Endodermal cell (in vitro differentiated cells): ENCODE measurements around the gene COA5. TPM values are rescaled to one million over a fixed set of nuclear protein-coding genes. Genes with fewer than 3 reads are reported as not detected.

Experiments
- DNase-seq: peaks from one replicate; pipeline ENCODE4 v3.0.0-alpha.2; 2017
- H3K27ac ChIP-seq: 2 replicates; pipeline ENCODE4 v1.5.1; 2013; ENCODE audit warnings: mild to moderate bottlenecking, low read depth, low read length, moderate library complexity
- H3K27me3 ChIP-seq: 2 replicates; pipeline ENCODE4 v1.6.1; 2013; ENCODE audit warnings: mild to moderate bottlenecking, low read length, moderate library complexity; ENCODE audit not compliant: insufficient read depth, control insufficient read depth, poor library complexity, severe bottlenecking
- H3K36me3 ChIP-seq: 2 replicates; pipeline ENCODE4 v1.7.0; 2013; ENCODE audit warnings: mild to moderate bottlenecking, low read length, moderate library complexity; ENCODE audit not compliant: control insufficient read depth, insufficient read depth
- H3K4me1 ChIP-seq: one replicate; pipeline ENCODE4 v1.7.0; 2013; ENCODE audit warnings: low read length; ENCODE audit not compliant: control insufficient read depth, insufficient read depth
- H3K4me3 ChIP-seq: 2 replicates; pipeline ENCODE4 v1.5.1; 2013; ENCODE audit warnings: mild to moderate bottlenecking, low read length, moderate library complexity
- H3K9ac ChIP-seq: 2 replicates; pipeline ENCODE4 v1.6.1; 2013; ENCODE audit warnings: mild to moderate bottlenecking, low read length, moderate library complexity; ENCODE audit not compliant: poor library complexity, severe bottlenecking; ENCODE audit errors: extremely low read depth
- H3K9me3 ChIP-seq: 2 replicates; pipeline ENCODE4 v1.6.1; 2013; ENCODE audit warnings: mild to moderate bottlenecking, low read length, moderate library complexity; ENCODE audit not compliant: control insufficient read depth
- H3K27ac Mint-ChIP-seq: 2 replicates; pipeline ENCODE4 v1.8.0; 2020; ENCODE audit warnings: mixed read lengths
- H3K27me3 Mint-ChIP-seq: 2 replicates; pipeline ENCODE4 v1.8.0; 2021; ENCODE audit warnings: mild to moderate bottlenecking, mixed read lengths; ENCODE audit not compliant: insufficient read depth
- H3K36me3 Mint-ChIP-seq: 2 replicates; pipeline ENCODE4 v1.8.0; 2020; ENCODE audit warnings: low read depth, mixed read lengths
- H3K4me1 Mint-ChIP-seq: 2 replicates; pipeline ENCODE4 v1.8.0; 2020; ENCODE audit warnings: mixed read lengths
- H3K4me3 Mint-ChIP-seq: 2 replicates; pipeline ENCODE4 v1.8.0; 2020; ENCODE audit warnings: mild to moderate bottlenecking, moderate library complexity, mixed read lengths
- H3K9me3 Mint-ChIP-seq: 2 replicates; pipeline ENCODE4 v1.8.0; 2020; ENCODE audit warnings: mild to moderate bottlenecking, mixed read lengths
- CTCF ChIP-seq: fragments of 200-600 bp; sonication (generic); conservative IDR thresholded peaks from 2 replicates; pipeline ENCODE4 v1.5.0; 2021; ENCODE audit warnings: antibody characterized with exemption, mild to moderate bottlenecking
- WGBS, 2 experiments: methylation state at CpG; one replicate each; pipeline versions ENCODE4 v1.1.5 to v1.1.7; 2013; ENCODE audit warnings: missing lambda C conversion rate in 2 of 2, mixed read lengths in 1 of 2; ENCODE audit not compliant: insufficient coverage in 1 of 2, insufficient read length in 1 of 2; 5-methylcytosine and 5-hydroxymethylcytosine counted together
- total RNA-seq, 2 donors: library from RNA; stranded (reverse); fragmentation: NEBNext Ultra II Directional in 1 of 2; extraction: Animal tissue kit (Norgen Biotek cat#: 25700) in 1 of 2; gene quantifications; 2 replicates in 1 of 2; 3 replicates in 1 of 2; pipeline ENCODE4 v1.2.1, GENCODE V29; 2021

COA5 gene
- total RNA-seq, 2 donors from 2014 or later, result 34.1 to 44.9 TPM

DNA sequence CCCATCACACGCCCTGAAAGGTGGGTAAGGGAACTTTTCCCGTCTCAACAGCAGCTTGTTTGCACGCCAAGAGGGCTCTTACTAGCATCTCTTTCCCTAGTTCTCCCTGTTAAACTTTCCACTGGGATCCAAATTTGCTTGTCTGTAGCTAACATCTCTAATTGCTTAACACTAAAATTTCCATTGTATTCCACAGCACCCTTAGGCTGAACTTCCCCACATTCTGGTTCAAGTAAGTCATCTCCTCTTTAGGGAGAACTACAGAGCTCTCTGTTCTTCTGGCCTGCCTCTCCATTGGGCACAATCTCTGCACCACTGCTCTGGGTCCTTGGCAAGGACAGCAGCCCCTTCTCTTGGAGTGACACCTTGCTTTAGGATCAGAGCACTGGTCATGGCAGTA, 24.0 kb upstream of the COA5 start:
- peaks cover 9% of the 10 kb centered on the region for H3K9me3 Mint-ChIP-seq
- H3K36me3 Mint-ChIP-seq, result peaks cover 3% of the 10 kb centered on the region
- no peak overlapping the region for H3K27ac ChIP-seq
- no peaks in the 10 kb centered on the region for H3K4me1 ChIP-seq
- no peak overlapping the region for H3K4me3 ChIP-seq
- no peaks in the 10 kb centered on the region for H3K27me3 ChIP-seq
- 84 to 96% methylated on average over 3 of the region's 3 CpGs for WGBS, 2 experiments
- H3K9me3 ChIP-seq, result peaks cover 7% of the 10 kb centered on the region
- no peak overlapping the region for H3K27ac Mint-ChIP-seq
- no peaks in the 10 kb centered on the region for H3K27me3 Mint-ChIP-seq
- no peak for TF ChIP-seq CTCF
- H3K9ac ChIP-seq, result no peak overlapping the region
- peaks cover 10% of the 10 kb centered on the region for H3K4me1 Mint-ChIP-seq
- H3K4me3 Mint-ChIP-seq, result no peak overlapping the region
- peaks cover 2% of the 10 kb centered on the region for H3K36me3 ChIP-seq
- DNase-seq, result no peak

GRCh38 chr2:98623657-98624056, 15.3 kb upstream of the COA5 start:
- TF ChIP-seq CTCF, result no peak
- DNase-seq, result no peak
- Mint-ChIP-seq H3K27ac (no peak overlapping the region), H3K9me3 (peaks cover 11% of the 10 kb centered on the region), H3K27me3 (no peaks in the 10 kb centered on the region), H3K4me3 (no peak overlapping the region), H3K36me3 (peaks cover 10% of the 10 kb centered on the region), H3K4me1 (peaks cover 4% of the 10 kb centered on the region)
- H3K27ac ChIP-seq, result no peak overlapping the region
- no peaks in the 10 kb centered on the region for H3K4me1 ChIP-seq
- peaks cover 1% of the 10 kb centered on the region for H3K36me3 ChIP-seq
- no peaks in the 10 kb centered on the region for H3K27me3 ChIP-seq
- H3K9me3 ChIP-seq, result peaks cover 13% of the 10 kb centered on the region
- no peak overlapping the region for H3K9ac ChIP-seq
- H3K4me3 ChIP-seq, result no peak overlapping the region
- 78 to 85% methylated on average over 3 to 5 of the region's 5 CpGs for WGBS, 2 experiments

- no peak for DNase-seq
- WGBS, 2 experiments, result 91 to 100% methylated on average over 1 to 5 of the region's 5 CpGs
- H3K27ac Mint-ChIP-seq, result no peak overlapping the region
- Histone ChIP-seq H3K9me3 (peaks cover 6% of the 10 kb centered on the region), H3K4me3 (no peak overlapping the region), H3K27ac (no peak overlapping the region), H3K9ac (no peak overlapping the region), H3K27me3 (no peaks in the 10 kb centered on the region), H3K36me3 (peaks cover 64% of the 10 kb centered on the region), H3K4me1 (peaks cover 5% of the 10 kb centered on the region)
- H3K36me3 Mint-ChIP-seq, result peaks cover 62% of the 10 kb centered on the region
- no peaks in the 10 kb centered on the region for H3K9me3 Mint-ChIP-seq
- no peaks in the 10 kb centered on the region for H3K27me3 Mint-ChIP-seq
- H3K4me1 Mint-ChIP-seq, result peaks cover 19% of the 10 kb centered on the region
- no peak for TF ChIP-seq CTCF
- H3K4me3 Mint-ChIP-seq, result no peak overlapping the region
Measured at GRCh38 chr2:98617149-98617548, 8.8 kb upstream of the COA5 start.
